ENCODE data around the gene PIAS4. TPM values are rescaled to one million over a fixed set of nuclear protein-coding genes. Genes with fewer than 3 reads are reported as not detected.

Gene PIAS4
- total RNA-seq, 1 donor from 2014 or later, result 29.7 TPM

- peaks cover 33% of the 10 kb centered on the region for H3K36me3 Mint-ChIP-seq (ENCODE audit: low read depth)
These were observed 30.9 kb upstream of the PIAS4 start for GRCh38 chr19:3976495-3977241.

GRCh38 chr19:3977242-3978143 lies 30.0 kb upstream of the PIAS4 start:
- Mint-ChIP-seq H3K9me3 (ENCODE audit: low read depth) (no peaks in the 10 kb centered on the region), H3K36me3 (ENCODE audit: low read depth) (peaks cover 36% of the 10 kb centered on the region), H3K27me3 (ENCODE audit: low read depth) (no peaks in the 10 kb centered on the region), H3K27ac (ENCODE audit: unreplicated experiment) (no peak overlapping the region), H3K4me1 (ENCODE audit: low read depth) (peaks cover 12% of the 10 kb centered on the region), H3K4me3 (ENCODE audit: unreplicated experiment) (no peak overlapping the region)
- peak; percentile 42 for TF ChIP-seq CTCF (IDR thresholded peaks at IDR 0.05)
- no peak for DNase-seq (ENCODE audit: low spot score)

More at GRCh38 chr19:3976495-3977241, 30.9 kb upstream of the PIAS4 start:
- Mint-ChIP-seq H3K27ac (ENCODE audit: unreplicated experiment) (peak overlapping the region; percentile 32), H3K27me3 (ENCODE audit: low read depth) (no peaks in the 10 kb centered on the region), H3K9me3 (ENCODE audit: low read depth) (no peaks in the 10 kb centered on the region), H3K4me1 (ENCODE audit: low read depth) (peaks cover 7% of the 10 kb centered on the region), H3K4me3 (ENCODE audit: unreplicated experiment) (no peak overlapping the region)
- no peak for DNase-seq (ENCODE audit: low spot score)
- TF ChIP-seq CTCF (IDR thresholded peaks at IDR 0.05), result no peak

GRCh38 chr19:3978145-3978544 lies 29.4 kb upstream of the PIAS4 start:
- Mint-ChIP-seq H3K9me3 (ENCODE audit: low read depth) (no peaks in the 10 kb centered on the region), H3K27me3 (ENCODE audit: low read depth) (no peaks in the 10 kb centered on the region), H3K4me1 (ENCODE audit: low read depth) (peaks cover 18% of the 10 kb centered on the region), H3K4me3 (ENCODE audit: unreplicated experiment) (no peak overlapping the region), H3K27ac (ENCODE audit: unreplicated experiment) (no peak overlapping the region), H3K36me3 (ENCODE audit: low read depth) (peaks cover 43% of the 10 kb centered on the region)
- no peak for DNase-seq (ENCODE audit: low spot score)
- no peak for TF ChIP-seq CTCF (IDR thresholded peaks at IDR 0.05)

- Mint-ChIP-seq H3K27me3 (ENCODE audit: low read depth) (no peaks in the 10 kb centered on the region), H3K4me1 (ENCODE audit: low read depth) (peaks cover 30% of the 10 kb centered on the region), H3K9me3 (ENCODE audit: low read depth) (no peaks in the 10 kb centered on the region), H3K4me3 (ENCODE audit: unreplicated experiment) (no peak overlapping the region), H3K36me3 (ENCODE audit: low read depth) (peaks cover 54% of the 10 kb centered on the region), H3K27ac (ENCODE audit: unreplicated experiment) (peak overlapping the region; percentile 27)
- DNase-seq (ENCODE audit: low spot score), result no peak
- TF ChIP-seq CTCF (IDR thresholded peaks at IDR 0.05), result no peak
These were observed 28.3 kb upstream of the PIAS4 start for GRCh38 chr19:3979289-3979673.

- Mint-ChIP-seq H3K4me3 (ENCODE audit: unreplicated experiment) (no peak overlapping the region), H3K27ac (ENCODE audit: unreplicated experiment) (peak overlapping the region; percentile 54), H3K4me1 (ENCODE audit: low read depth) (peaks cover 30% of the 10 kb centered on the region), H3K36me3 (ENCODE audit: low read depth) (peaks cover 59% of the 10 kb centered on the region), H3K27me3 (ENCODE audit: low read depth) (no peaks in the 10 kb centered on the region), H3K9me3 (ENCODE audit: low read depth) (no peaks in the 10 kb centered on the region)
- DNase-seq (ENCODE audit: low spot score), result no peak
- no peak for TF ChIP-seq CTCF (IDR thresholded peaks at IDR 0.05)
These were observed 27.7 kb upstream of the PIAS4 start for GRCh38 chr19:3979674-3980352.

All from chondrocyte (in vitro differentiated cells).